ENCODE measurements around the gene CAMKK2.
A peak's percentile ranks its signal among the peaks of the same experiment; 100 is the strongest.
"Not testable (repeated sequence)": the region's sequence is repeated elsewhere in the genome, so short reads cannot be mapped to it uniquely, and the experiment has no call there.

Gene CAMKK2

DNA sequence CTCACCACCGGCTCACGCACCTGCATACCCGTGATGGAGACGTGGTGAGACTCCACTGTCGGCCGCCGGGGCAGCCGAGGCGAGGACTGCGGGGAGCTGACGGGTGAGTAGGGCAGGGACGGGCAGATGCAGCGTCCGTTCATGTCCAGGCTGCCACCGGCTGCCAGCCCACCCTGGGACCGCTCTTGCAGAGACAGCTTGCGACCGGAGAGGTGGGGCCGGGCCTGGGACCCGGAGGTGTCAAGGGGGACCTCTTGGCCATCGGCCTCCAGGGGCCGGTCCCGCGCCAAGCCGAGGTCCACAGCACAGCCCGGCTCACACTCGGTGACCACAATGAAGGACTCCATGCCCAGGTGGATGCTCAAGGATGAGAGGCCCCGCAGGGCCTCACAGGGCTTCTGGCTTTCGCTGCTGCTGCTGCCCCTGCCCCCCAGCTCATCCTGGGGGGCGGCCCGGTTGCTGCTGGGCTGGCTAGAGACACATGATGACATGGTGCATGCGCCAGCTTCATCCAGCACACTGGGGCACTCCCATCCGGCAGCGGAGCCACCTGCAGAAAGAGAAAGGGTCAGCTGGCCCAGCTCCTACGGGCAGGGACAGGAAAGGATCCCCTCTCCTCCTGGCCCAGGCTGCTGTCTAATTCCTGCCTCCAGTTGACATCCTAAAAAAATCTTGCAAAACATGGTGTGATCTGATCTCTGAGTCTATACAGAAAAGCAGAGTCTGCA is 22.3 kb downstream of the CAMKK2 start:
- ATAC-seq: no peak
- no peak overlapping the region for H3K4me3 Mint-ChIP-seq

DNA sequence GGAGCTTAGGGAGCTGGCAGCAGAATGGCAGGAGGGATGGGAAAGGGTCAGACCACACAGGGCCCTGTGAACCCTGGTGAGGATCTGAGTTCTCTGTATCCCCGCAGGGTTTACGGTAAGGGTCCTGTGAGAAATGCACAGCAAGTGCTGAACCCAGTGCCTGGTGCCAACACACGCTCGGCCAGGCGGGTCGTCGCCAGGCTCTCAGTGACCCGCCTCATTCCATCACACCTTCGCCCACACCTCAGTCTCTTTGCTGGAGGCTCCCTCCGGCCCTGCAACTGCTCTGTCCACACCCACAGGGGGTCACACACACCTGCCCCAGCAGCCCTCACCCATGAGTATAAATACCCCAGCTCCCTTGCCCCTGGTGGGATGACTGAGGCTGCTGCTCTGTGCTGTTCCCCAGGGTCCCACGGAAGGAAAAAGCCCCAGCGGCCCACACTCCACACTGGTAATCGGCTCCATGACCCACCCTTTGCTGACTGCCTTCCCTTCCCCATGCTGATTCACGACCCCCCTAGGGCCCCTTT is 23.1 kb downstream of the CAMKK2 start:
- Mint-ChIP-seq H3K4me1 (no peaks in the 10 kb centered on the region), H3K27ac (peak overlapping the region in 1 of 2 donors; percentile 55), H3K27me3 (no peaks in the 10 kb centered on the region), H3K4me3 (no peak overlapping the region), H3K9me3 (no peaks in the 10 kb centered on the region)
- ATAC-seq: no peak
- DNase-seq: no peak

More for the DNA sequence above, 22.3 kb downstream of the CAMKK2 start:
- no peak for DNase-seq
- Mint-ChIP-seq H3K27me3 (no peaks in the 10 kb centered on the region), H3K9me3 (no peaks in the 10 kb centered on the region), H3K27ac (peak overlapping the region in 1 of 2 donors; percentile 86), H3K4me1 (no peaks in the 10 kb centered on the region)

DNA sequence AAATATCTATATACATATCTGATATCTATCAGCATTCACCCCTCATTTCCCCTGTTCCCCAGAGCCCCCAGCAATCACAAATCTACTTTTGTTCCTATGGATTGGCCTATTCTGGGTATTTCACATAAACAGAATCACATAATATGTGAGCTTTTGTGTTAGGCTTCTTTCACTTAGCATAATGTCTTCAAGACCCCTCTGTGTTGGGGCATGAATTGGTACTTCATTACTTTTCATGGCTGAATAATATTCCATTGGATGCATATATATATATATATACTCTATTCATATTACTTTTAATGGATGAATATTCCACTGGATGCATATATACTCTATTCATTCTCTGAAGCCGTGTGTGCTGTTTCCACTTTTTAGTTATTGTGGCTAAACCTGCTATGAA is 28.7 kb downstream of the CAMKK2 start:
- H3K4me1 Mint-ChIP-seq: no peaks in the 10 kb centered on the region

DNA sequence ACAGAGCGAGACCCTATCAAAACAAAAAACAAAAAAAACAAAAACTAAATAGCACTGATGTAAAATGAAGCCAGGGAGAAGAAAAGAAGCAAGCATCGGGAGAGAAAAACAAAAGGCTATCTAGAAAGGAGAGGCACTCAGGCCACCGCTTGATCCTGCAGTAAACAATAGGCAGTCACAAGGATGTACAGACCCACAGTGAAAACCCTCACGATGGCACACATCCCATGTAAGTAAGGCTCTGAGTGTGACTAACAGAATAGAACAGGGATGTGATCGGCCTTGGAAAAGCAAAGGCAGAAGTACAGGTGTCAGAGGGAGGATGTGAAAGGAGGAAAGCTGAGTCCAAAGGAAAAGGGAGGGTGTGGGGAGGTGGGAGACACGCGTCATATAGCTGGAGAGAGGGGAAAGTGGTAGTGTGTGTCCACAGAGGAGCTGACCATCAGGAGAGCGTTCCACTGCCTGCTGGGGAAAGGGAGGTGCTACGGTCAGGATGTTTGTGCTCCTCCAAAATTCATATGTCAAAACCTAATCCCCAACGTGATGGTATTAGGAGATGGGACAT is 31.5 kb downstream of the CAMKK2 start:
- H3K27ac Mint-ChIP-seq: no peak overlapping the region
- no peak overlapping the region for H3K4me3 Mint-ChIP-seq
- H3K4me1 Mint-ChIP-seq: no peaks in the 10 kb centered on the region
- DNase-seq (no peak), ATAC-seq (no peak)
- no peaks in the 10 kb centered on the region for H3K9me3 Mint-ChIP-seq
- no peaks in the 10 kb centered on the region for H3K27me3 Mint-ChIP-seq

More for the DNA sequence above, 28.7 kb downstream of the CAMKK2 start:
- DNase-seq: no peak
- H3K27ac Mint-ChIP-seq: no peak overlapping the region
- no peak overlapping the region for H3K4me3 Mint-ChIP-seq
- H3K9me3 Mint-ChIP-seq: no peaks in the 10 kb centered on the region
- H3K27me3 Mint-ChIP-seq: no peaks in the 10 kb centered on the region
- ATAC-seq: no peak

DNA sequence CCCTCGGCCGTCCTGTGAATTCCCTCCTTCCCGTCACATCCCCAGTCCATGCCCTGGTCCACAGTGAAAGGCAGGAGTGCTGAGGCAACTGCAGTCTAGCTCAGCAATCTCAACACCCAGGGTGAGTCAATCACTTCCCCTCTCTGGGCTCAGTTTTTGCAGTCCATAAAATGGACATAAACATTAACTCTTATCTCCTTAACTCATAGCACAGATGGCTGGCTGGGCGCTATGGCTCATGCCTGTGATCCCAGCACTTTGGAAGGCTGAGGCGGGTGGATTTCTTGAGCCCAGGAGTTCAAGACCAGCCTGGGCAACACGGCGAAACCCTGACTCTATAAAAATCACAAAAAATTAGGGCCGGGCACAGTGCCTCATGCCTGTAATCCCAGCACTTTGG is 32.4 kb downstream of the CAMKK2 start:
- Mint-ChIP-seq H3K4me1 (no peaks in the 10 kb centered on the region), H3K9me3 (no peaks in the 10 kb centered on the region), H3K27me3 (no peaks in the 10 kb centered on the region), H3K27ac (peak overlapping the region in 1 of 2 donors; percentile 88), H3K4me3 (no peak overlapping the region)
- no peak for DNase-seq
- ATAC-seq: no peak

DNA sequence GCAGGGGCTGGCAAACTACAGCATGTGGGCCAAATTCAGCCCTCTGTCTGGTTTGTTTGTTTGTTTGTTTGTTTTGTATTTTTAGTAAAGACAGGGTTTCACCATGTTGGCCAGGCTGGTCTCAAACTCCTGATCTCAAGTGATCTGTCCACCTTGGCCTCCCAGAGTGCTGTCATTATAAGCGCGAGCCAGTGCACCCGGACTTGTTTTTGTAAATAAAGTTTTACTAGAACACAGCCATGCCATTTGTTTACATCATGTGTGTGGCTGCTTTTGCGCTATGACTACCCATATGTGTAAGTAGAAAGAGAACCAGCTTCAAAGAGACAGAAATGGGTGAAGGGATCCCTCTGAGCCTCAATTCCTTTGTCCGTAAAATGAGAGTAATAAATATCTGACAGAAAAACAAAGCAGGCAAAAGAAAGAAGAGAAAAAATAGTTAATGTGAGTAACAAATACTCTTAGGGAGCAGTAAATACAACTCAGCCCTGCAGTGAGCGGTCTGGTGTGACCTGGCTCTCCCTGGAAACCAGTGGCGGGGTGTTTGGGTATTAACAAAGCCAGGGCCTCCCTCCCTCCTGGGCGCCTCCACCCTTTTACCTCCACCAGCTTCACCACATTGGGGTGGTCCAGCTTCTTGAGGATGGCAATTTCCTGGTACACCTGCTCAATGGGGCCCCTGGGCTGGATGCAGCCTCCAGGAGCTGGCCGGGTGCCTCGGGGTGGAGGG is 33.1 kb downstream of the CAMKK2 start:
- Mint-ChIP-seq H3K9me3 (no peaks in the 10 kb centered on the region), H3K27me3 (no peaks in the 10 kb centered on the region), H3K27ac (no peak overlapping the region), H3K4me3 (no peak overlapping the region), H3K4me1 (no peaks in the 10 kb centered on the region)
- DNase-seq (no peak), ATAC-seq (no peak)

DNA sequence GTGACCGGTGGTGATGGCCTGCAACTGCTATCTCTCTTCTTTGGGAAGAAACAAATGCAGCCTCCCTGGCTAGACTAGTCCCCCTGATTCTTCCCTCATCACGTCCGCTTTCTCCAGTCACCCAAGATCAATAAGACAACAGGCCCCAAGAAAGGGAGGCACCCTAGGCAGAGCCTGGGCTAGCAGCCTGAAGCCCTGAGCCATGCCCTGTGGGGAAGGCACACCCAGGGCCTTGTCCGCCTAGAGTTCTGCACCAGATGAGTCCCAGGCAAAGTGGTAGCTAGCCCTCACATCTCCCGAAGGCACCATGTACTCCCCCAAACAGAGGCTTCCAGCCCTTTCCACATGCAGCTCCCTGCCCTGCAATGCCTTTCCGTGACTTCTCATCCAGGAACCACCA is 35.1 kb downstream of the CAMKK2 start:
- no peaks in the 10 kb centered on the region for H3K27me3 Mint-ChIP-seq
- no peak for ATAC-seq
- no peak overlapping the region for H3K27ac Mint-ChIP-seq
- DNase-seq: no peak
- no peaks in the 10 kb centered on the region for H3K9me3 Mint-ChIP-seq
- H3K4me3 Mint-ChIP-seq: no peak overlapping the region
- no peaks in the 10 kb centered on the region for H3K4me1 Mint-ChIP-seq

DNA sequence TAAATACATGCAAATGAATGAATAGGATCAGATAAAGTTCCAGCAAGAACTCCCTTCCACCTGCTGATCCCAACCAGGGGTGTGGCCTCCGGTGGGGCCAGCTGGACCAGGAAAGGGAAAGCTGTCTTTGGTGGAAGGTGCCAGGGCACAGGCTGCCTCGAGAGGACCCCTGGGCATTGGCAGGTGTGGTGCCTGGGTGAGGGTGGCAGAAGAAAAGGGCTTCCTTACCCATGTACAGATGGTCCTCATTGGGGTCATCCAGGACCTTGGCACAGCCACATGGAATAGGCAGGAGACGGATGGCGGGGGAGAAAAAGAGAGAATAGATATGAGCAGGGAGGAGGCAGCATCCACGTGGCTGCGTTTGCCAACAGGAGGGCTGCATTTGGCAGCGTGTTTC is 36.4 kb downstream of the CAMKK2 start:
- ATAC-seq (no peak), DNase-seq (no peak)
- Mint-ChIP-seq H3K27ac (no peak overlapping the region), H3K4me1 (no peaks in the 10 kb centered on the region), H3K27me3 (no peaks in the 10 kb centered on the region), H3K9me3 (no peaks in the 10 kb centered on the region), H3K4me3 (no peak overlapping the region)

DNA sequence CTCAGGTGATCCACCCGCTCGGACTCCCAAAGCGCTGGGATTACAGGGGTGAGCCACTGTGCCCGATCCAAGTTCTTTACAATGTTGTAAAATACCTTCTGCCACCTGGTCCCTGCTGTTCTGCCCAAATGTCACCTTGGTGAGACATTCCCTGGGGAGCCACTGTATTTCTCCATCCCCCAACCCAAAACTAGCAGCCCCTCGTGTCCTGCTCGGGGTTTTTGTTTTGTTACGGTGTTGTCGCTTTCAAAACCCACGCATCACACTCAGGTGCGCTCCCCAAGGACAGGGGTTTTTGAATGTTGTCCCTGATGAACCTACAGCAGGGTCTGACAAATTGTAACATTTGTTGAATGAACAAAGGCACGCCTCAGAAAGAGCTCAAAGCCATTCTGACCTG is 37.4 kb downstream of the CAMKK2 start:
- Mint-ChIP-seq H3K27ac (no peak overlapping the region), H3K4me3 (no peak overlapping the region), H3K4me1 (peaks cover under 1% of the 10 kb centered on the region), H3K9me3 (no peaks in the 10 kb centered on the region), H3K27me3 (no peaks in the 10 kb centered on the region)
- no peak for ATAC-seq
- DNase-seq: no peak

DNA sequence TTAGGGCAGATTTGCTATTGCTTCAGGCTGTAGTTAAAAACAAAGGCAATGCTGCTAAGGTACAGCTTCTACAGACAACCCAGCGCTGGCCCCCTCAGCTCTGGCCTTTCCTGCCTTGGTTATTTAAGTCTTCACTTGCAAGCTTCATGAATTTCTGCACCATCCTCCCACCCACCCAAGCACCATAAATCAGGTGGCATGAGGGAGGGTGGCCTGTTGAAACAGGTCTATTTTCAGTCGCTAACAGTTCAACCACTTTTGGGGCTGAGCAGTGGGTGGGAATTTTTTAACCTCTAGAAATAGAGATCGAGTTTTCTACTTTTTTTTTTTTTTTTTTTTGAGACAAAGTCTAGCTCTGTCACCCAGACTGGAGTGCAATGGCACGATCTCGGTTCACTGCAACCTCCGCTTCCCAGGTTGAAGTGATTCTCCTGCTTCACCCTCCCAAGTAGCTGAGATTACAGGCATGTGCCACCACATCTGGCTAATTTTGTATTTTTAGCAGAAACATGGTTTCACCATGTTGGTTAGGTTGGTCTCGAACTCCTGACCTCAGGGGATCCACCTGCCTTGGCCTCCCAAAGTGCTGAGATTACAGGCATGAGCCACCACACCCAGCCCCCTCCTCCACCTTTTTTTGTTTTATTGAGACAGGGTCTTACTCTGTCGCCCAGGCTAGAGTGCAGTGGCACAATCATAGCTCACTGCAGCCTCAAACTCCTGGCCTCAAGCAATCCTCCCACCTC is 38.6 kb downstream of the CAMKK2 start:
- Mint-ChIP-seq H3K4me1 (peaks cover 13% of the 10 kb centered on the region), H3K9me3 (peaks cover 0 to 11% of the 10 kb centered on the region in 2 donors)
- H3K27me3 Mint-ChIP-seq, H3K27ac Mint-ChIP-seq, DNase-seq, ATAC-seq, H3K4me3 Mint-ChIP-seq: not testable (repeated sequence)

DNA sequence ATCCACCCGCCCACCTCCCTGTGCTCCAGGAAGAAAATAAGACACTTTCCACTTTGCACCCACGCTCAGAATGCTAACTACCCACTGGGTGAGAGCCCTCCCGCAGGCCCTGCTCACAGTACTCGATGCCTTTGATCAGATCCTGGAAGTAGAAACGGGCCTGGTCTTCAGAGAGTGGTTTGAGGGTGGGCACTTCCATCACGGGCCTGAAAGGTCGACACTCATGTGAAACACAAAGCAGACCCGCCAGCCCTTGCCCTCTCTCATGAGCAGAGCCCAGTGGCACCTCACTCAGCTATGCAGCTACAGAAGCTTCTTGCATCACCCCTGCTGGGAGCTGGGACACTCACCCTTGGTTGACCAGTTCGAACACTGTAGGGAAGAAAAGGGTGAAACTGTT is 41.1 kb downstream of the CAMKK2 start:
- Mint-ChIP-seq H3K4me3 (no peak overlapping the region), H3K27ac (no peak overlapping the region), H3K9me3 (peaks cover 0 to 15% of the 10 kb centered on the region in 2 donors), H3K4me1 (peaks cover 16% of the 10 kb centered on the region), H3K27me3 (no peaks in the 10 kb centered on the region)
- DNase-seq: no peak
- peak; percentile 53 for ATAC-seq

DNA sequence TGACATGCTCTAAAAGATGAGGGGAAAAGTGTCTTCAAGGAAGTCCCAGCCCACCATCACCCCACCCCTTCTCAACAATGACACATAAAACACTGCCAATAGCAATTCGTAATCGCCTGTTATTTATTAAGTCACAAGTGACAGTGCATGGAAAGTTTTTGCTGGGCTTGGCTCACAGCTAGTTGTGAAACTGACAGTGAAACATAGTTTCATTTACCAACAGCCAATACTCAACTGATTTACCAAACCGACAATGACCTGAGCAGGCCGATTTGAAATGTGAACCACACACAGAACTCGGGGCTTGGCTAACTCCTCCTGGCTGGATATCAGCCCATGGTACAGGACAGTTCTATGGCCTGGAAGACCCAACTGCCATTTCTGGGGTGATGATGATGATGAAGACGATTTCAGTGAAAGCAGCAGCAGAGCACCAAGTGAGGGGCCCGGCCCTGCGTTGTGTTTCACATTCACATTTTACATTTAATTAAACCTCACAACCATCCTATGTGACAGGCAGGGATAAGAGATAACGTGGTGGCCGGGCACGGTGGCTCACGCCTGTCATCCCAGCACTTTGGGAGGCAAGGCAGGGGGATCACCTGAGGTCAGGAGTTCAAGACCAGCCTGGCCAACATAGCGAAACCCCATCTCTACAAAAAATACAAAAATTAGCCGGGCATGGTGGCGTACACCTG is 42.7 kb downstream of the CAMKK2 start:
- H3K4me1 Mint-ChIP-seq: peaks cover 16% of the 10 kb centered on the region
- ATAC-seq (no peak), DNase-seq (no peak)

DNA sequence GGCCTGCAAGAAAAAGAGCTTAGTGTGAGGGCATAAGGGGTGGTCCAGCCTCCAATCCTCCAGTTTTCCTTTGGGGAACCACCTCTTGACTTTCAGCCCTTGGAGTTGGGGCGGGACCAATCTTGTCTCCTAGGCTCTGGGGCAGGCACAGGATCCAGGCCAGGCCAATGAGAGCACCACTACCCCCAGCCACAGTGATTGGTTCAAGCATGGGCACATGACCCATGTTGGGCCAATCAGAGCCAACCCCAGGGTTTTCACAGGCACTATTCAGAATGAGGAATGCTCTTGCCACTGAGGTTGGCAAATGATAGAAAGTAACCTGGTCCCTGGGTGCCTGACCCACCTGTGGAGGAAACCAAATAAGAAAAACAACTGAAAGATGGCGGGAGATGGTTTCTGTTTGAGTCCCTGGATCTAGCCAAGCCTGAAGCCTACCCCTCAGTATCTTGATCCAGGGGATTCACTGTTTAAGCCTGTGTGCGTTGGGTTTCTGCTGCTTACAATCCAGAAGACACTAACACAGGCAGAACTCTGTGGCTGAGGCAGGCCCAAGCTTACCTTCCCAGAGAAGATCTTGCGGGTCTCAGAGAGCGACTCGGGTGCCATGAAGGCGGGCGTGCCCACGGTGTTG is 43.7 kb downstream of the CAMKK2 start:
- Mint-ChIP-seq H3K4me1 (peaks cover 16% of the 10 kb centered on the region), H3K27me3 (no peaks in the 10 kb centered on the region), H3K27ac (peak overlapping the region; percentile 22 to 79), H3K9me3 (peaks cover 0 to 15% of the 10 kb centered on the region in 2 donors), H3K4me3 (no peak overlapping the region)
- ATAC-seq (no peak), DNase-seq (no peak)

More for the DNA sequence above, 42.7 kb downstream of the CAMKK2 start:
- Mint-ChIP-seq H3K27ac (peak overlapping the region; percentile 40 to 89), H3K9me3 (peaks cover 0 to 15% of the 10 kb centered on the region in 2 donors), H3K27me3 (no peaks in the 10 kb centered on the region), H3K4me3 (no peak overlapping the region)

DNA sequence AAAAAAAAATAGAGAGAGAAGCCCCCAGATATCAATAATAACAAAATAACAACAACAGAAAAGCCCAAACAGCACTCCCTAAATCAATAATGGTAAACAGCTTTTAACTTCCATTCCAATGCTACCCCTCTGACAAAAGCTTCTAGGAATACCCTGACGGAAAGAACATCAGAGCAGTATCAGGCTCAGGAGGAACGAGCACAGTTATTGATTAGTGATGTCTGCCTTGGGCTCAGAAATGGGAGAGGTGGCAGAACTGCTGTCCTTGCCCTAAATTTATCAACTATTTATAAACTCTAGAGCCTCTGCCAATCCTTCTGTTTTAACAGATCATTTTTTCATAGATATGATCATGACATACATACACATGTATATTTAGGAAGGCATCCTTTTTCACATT is 44.7 kb downstream of the CAMKK2 start:
- peaks cover 0 to 15% of the 10 kb centered on the region in 2 donors for H3K9me3 Mint-ChIP-seq
- DNase-seq (no peak), ATAC-seq (no peak)
- peaks cover 16% of the 10 kb centered on the region for H3K4me1 Mint-ChIP-seq
- no peaks in the 10 kb centered on the region for H3K27me3 Mint-ChIP-seq
- H3K4me3 Mint-ChIP-seq: no peak overlapping the region
- H3K27ac Mint-ChIP-seq: no peak overlapping the region

All from stimulated activated naive CD8-positive, alpha-beta T cell treated with anti-CD3 and anti-CD28 coated beads, Interleukin-15, amount 100 ng/mL, for 72 hours (primary cell).